Pulmonary artery endothelial cell (primary cell): Measurements from ENCODE around the gene DAPK1. TPM values are rescaled to one million over a fixed set of nuclear protein-coding genes. Genes with fewer than 3 reads are reported as not detected.

Experiments used
- DNase-seq: peaks from one replicate; pipeline ENCODE4 v3.0.0-alpha.2; 2011; ENCODE audit warnings: low read depth, low spot score
- total RNA-seq: library from RNA; depleted of rRNA; stranded (reverse); fragments of >200 nt; gene quantifications from 2 replicates; pipeline ENCODE4 v1.2.3, GENCODE V29; 2014

DAPK1 gene
- total RNA-seq = 43.2 and 66.5 TPM in 2 replicates

DNA sequence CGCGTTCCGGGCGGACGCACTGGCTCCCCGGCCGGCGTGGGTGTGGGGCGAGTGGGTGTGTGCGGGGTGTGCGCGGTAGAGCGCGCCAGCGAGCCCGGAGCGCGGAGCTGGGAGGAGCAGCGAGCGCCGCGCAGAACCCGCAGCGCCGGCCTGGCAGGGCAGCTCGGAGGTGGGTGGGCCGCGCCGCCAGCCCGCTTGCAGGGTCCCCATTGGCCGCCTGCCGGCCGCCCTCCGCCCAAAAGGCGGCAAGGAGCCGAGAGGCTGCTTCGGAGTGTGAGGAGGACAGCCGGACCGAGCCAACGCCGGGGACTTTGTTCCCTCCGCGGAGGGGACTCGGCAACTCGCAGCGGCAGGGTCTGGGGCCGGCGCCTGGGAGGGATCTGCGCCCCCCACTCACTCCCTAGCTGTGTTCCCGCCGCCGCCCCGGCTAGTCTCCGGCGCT lies at the start of gene DAPK1:
TSS of gene DAPK1 (plus strand) at position 264 of the 442 bp plus-strand sequence. CDS start 1,211 bp downstream, outside the sequence.
- no peak for DNase-seq

DNA sequence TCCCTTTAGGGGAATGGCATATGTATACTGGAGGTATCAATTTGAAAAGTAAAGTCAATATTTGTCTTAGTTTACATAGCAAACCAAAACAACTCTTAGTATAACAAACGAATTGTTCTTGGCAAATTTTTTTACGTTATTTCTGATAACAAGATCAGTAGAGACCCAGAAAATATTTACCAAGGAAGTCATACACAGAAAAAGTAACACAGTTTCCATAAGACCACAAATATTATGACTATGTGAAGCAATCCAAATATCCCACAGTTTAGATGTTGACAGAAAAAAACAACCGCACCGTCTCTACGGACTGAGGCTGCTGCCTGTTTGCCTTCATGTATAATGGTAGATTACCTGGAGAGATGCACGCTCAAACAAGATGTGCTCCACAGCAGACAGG lies 46.5 kb upstream of the DAPK1 start:
- DNase-seq = no peak

DNA sequence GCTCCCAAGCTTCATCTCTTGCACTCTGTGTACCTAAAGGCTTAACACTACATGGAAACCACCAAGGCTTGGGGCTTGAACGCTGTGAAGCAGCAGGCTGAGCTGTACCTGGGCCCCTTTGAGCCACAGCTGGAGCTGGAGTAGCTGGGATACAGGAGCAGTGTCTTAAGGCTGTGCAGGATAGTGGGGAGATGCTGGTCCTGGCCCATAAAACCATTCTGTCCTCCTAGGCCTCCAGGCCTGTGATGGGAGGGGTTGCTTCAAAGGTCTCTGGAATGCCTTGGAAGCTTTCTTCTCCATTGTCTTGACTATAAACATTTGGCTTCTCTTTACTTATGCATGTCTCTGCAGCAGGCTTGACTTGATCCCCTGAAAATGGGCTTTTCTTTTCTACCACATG lies 42.3 kb upstream of the DAPK1 start:
- no peak for DNase-seq

DNA sequence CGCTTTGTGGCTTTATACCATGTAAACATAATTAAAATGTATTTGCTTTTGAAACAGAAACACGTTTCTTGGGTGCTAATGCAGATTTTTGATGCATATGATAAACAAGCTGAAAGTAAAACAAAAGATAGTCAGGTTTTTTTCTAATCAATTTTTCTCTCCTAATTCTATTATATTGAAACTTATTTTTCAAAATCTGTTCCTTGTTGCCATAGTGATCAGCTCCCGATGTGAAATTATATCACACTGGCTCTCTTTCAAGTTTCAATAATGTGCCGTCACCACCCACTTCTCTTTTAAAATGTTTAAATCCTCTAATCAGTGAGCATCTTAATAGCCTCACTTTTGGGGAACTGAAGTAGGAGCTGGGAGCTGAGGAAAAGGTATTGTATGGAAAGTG lies 36.4 kb upstream of the DAPK1 start:
- no peak for DNase-seq

- no peak for DNase-seq
These were observed 33.3 kb upstream of the DAPK1 start for GRCh38 chr9:87464110-87464991.

GRCh38 chr9:87464992-87465378 lies 32.7 kb upstream of the DAPK1 start:
- no peak for DNase-seq

GRCh38 chr9:87465816-87466215 lies 31.9 kb upstream of the DAPK1 start:
- no peak for DNase-seq

- no peak for DNase-seq
These were observed 30.5 kb upstream of the DAPK1 start for GRCh38 chr9:87467187-87467586.

GRCh38 chr9:87469793-87470465 lies 27.7 kb upstream of the DAPK1 start:
- DNase-seq = no peak

DNA sequence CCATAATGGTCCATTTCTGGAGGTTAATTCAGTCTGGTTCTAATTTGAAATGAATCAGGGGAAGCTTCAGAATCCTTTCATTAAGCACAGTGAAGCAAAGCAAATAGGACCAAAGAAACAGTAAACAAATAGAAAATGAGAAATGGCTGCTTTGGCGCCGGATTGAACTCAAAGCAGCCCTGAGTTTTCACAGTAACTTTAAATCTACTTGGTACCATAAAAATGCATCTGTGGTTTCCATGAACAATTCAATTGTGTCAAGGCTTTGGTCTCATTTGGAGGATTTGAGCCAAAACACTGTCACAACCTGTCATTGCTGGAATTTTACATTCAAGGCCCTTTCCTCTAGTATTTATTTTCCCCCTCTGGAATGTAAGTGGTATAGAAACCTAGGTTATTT lies 25.9 kb upstream of the DAPK1 start:
- DNase-seq = no peak

- DNase-seq = no peak
These were observed 22.2 kb upstream of the DAPK1 start for GRCh38 chr9:87475463-87475862.

- DNase-seq = no peak
These were observed 19.3 kb upstream of the DAPK1 start for GRCh38 chr9:87478226-87478992.

DNA sequence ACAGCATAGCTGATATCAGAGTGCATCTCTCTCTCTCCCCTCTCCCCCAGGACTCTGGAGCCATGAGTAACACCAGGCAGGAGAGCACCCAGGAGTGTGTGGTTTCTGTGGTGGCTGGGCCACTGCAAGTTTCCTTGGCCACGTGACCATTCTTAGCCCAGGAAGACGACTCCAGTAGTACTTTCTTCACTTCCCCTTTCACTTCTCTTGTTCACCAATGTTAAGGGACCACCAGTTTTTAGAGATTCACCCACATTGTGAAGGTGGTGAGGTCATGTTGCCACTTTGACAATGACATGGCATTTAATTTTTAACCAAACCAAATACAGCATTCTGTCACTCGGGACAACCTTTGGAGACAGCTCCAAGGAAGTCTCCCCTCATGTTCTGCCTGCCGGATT lies 17.9 kb upstream of the DAPK1 start:
- DNase-seq = no peak

DNA sequence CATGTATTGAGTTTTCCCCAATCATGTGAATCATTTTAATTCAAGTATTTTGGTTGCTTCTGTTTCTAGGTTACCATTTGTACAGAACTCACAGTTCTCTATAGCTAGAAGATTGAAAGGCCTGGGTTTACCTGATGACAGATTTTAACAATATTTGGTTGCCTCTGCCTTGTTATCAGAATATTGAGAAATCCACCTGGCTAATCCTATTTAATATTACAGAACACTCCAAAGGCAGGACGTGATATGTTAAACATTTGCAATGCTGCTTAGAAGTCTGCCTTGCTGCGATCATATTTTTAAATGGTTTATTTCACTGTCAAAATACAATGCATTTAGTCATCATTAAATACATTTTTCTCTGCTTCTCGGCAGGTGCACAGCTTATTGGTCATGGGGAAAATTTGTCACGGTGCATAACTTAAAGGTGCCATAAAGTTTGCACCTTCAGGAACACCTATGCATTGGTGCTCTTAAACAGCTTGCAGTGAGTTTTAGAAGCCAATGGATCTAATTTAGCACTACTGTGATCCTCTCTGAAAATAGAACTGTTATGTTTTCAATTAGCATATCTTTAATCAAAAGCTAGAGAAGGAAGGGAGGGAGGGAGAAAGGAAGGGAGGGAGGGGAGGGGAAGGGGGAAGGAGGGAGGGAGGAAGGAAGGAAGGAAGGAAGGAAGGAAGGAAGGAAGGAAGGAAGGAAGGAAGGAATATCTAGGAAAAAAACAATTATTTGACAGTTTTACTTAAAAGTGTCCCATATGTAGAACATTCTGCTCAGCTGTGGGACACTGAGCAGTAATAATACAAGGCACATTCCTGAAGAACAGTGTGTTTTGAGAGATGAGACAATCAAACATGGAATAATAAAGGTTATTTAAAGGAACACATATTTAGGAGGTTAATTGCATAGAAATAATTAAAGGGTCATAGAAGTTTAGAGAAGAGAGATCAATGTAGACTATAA lies 15.5 kb upstream of the DAPK1 start:
- DNase-seq = no peak

DNA sequence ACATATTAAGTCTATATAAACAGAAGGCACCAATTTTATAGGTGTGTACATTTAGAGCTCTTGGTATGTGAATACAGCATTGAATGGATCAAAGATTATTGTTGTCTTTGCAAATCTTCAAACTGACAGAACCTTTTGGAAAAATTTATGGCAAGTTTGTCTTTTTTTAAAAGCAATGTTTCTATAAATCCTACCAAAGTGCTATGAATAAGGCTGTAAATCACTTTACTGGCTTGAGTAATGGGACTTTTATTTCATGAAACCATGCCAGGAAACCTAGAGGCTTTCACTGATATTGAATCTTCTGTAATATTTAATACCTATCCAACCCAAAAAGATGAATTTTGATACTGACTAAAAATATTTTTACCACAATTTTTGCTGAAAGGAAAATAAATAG lies 7.4 kb upstream of the DAPK1 start:
- no peak for DNase-seq

DNA sequence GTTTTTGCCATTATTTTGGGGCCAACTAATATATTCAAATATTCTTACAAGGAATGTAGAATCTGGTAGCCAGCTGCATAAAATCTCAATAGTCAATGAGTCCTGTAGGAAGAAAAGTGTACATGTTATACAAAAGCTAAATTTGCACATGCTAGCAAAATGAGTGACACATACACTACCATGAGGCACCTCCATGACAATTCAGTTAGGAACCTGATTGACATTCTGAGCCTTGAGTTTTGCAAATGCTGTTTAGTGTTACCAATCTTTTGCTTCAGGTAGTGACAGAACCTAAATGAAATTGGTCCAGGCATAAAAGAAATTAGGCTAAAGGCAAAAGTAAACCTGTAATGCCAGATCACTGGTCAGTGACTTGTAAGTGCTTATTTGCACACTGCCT lies 6.8 kb upstream of the DAPK1 start:
- no peak for DNase-seq

DNA sequence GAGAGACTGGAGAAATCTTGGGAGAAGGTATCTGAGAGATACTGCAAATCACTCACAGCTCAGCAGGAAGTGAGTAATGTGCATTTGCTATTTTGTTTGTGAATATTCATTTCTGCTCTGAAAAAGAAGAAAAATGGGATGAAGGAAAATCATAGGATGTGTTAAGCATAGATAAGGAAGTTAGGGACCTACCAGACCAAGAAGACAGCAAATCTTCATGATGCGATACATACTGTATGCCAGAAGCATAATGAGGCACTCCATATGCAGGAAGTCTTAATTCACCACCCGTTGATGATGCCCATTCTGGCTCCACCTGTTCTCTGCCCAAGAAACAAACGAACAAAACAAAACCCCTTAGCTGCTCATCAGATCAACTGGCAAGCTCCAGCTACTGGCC lies 6.1 kb upstream of the DAPK1 start:
- DNase-seq = no peak

DNA sequence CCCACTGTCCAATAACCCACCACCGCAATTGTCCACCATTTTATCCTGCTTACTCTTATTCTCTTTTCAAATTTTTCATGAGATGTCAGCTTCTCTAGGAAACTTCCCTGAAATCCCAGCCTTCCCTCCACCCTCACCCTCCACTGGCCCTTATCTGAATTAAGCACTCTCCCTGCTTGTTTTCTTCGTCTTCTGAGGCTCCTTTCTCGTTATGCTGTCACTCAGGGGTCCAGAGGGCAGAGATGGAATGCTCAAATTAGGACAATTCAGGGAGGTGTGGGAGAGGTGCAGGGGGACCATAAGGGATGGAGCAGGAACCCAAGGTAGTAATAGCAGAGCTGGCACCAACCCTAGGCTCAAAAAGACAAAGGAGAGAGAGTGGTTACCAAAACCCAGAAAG lies 5.0 kb upstream of the DAPK1 start:
- DNase-seq = no peak

DNA sequence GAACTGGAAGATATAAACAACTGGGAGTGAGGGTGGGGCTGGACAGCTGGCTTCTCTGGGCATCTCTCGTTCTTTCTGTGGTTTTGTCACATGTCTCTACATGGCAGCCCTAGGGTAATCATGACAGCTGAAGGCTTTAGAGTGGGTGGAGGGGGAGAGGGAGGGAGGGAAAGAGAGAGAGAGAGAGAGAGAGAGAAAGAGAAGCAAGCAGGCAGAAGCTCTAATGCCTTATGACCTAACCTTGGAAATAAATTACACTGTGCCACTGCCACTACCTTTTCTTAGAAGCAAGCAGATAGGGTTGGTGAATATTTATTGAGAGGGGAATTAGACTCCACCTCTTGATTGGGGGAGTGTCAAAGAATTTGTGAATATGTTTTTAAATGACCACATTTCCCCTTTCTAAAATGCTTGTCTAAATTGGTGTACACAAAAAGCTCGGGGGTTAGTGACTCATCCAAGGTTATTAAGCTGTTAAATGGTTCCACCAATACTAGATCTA lies 2.6 kb upstream of the DAPK1 start:
- DNase-seq = no peak

DNA sequence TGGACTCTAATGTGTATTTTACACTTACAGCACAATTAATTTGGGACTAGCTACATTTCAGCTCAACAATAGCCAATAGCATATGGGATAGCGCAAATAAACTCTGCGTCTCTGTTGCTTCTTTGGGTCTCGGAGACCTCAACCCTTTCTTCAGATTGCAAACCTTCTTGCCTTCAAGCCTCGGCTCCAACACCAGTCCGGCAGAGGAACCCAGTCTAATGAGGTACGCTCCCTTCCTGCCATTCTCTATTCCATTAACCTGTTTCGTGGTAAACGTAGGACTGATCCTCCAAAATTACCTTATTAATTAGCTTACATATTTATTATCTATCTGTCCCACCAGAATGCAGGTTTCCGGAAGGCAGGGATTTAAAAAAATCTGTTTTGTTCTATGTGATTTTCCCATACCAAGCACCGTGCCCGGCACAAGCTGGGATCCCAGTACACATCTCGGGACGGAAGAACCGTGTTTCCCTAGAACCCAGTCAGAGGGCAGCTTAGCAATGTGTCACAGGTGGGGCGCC lies 525 bp upstream of the DAPK1 start:
- no peak for DNase-seq
